HUES64 (cell line): Measurements from ENCODE around the gene MYO5A.

Experiments used
- H3K27ac ChIP-seq: 2 replicates; pipeline ENCODE4 v1.7.0; 2013; ENCODE audit warnings: low read depth, low read length, inconsistent platforms
- H3K27me3 ChIP-seq: 2 replicates; pipeline ENCODE4 v1.6.1; 2013; ENCODE audit warnings: mild to moderate bottlenecking, low read length; ENCODE audit not compliant: insufficient read depth
- H3K36me3 ChIP-seq: 2 replicates; pipeline ENCODE4 v1.6.1; 2013; ENCODE audit warnings: mild to moderate bottlenecking, low read length; ENCODE audit not compliant: insufficient read depth
- H3K4me1 ChIP-seq: 2 replicates; pipeline ENCODE4 v1.6.1; 2013; ENCODE audit warnings: mild to moderate bottlenecking, low read length, moderate library complexity; ENCODE audit not compliant: insufficient read depth
- H3K4me3 ChIP-seq: 2 replicates; pipeline ENCODE4 v1.5.1; 2013; ENCODE audit warnings: mild to moderate bottlenecking, low read length, moderate library complexity
- H3K9ac ChIP-seq: 2 replicates; pipeline ENCODE4 v1.6.1; 2013; ENCODE audit warnings: mild to moderate bottlenecking, low read depth, low read length
- H3K9me3 ChIP-seq: 2 replicates; pipeline ENCODE4 v1.6.1; 2013; ENCODE audit warnings: low read depth, low read length; ENCODE audit not compliant: insufficient read depth
- WGBS: fragments of 150-250, 120-280 bp; methylation state at CpG from one replicate; pipeline ENCODE4 v1.1.7; 2013; ENCODE audit warnings: missing lambda C conversion rate; 5-methylcytosine and 5-hydroxymethylcytosine counted together

Gene MYO5A

GRCh38 chr15:52340093-52340492 lies 188.6 kb downstream of the MYO5A start:
- H3K9ac ChIP-seq = no peak overlapping the region
- no peak overlapping the region; the same call in 1 of the 2 replicates for H3K27ac ChIP-seq
- H3K9me3 ChIP-seq = no peaks in the 10 kb centered on the region
- H3K36me3 ChIP-seq = no peaks in the 10 kb centered on the region
- H3K4me1 ChIP-seq = peaks cover 45% of the 10 kb centered on the region
- H3K4me3 ChIP-seq = no peak overlapping the region
- no peaks in the 10 kb centered on the region for H3K27me3 ChIP-seq
- WGBS = 92% methylated on average over 16 of the region's 16 CpGs

- H3K9ac ChIP-seq = no peak overlapping the region
- WGBS = no CpG with 5 or more reads among the region's 1 CpG
- H3K4me3 ChIP-seq = no peak overlapping the region
- no peaks in the 10 kb centered on the region for H3K9me3 ChIP-seq
- peaks cover 45% of the 10 kb centered on the region for H3K4me1 ChIP-seq
- no peaks in the 10 kb centered on the region for H3K36me3 ChIP-seq
- no peak overlapping the region for H3K27ac ChIP-seq
- no peaks in the 10 kb centered on the region for H3K27me3 ChIP-seq
Measured at GRCh38 chr15:52338891-52339290, 189.8 kb downstream of the MYO5A start.

- Histone ChIP-seq H3K27me3 (no peaks in the 10 kb centered on the region), H3K4me3 (no peak overlapping the region), H3K36me3 (no peaks in the 10 kb centered on the region), H3K4me1 (peaks cover 45% of the 10 kb centered on the region), H3K27ac (0 out of 2 replicates have a peak overlapping the region, but pooled peaks have one; percentile 17), H3K9ac (no peak overlapping the region), H3K9me3 (no peaks in the 10 kb centered on the region)
- WGBS = 66% methylated on average over 3 of the region's 3 CpGs
Measured at GRCh38 chr15:52338058-52338457, 190.6 kb downstream of the MYO5A start.

GRCh38 chr15:52337198-52337853 lies 191.4 kb downstream of the MYO5A start:
- H3K27me3 ChIP-seq = no peaks in the 10 kb centered on the region
- H3K36me3 ChIP-seq = no peaks in the 10 kb centered on the region
- H3K4me3 ChIP-seq = no peak overlapping the region
- H3K9me3 ChIP-seq = no peaks in the 10 kb centered on the region
- peak overlapping the region; percentile 34; the same call in 1 of the 2 replicates for H3K27ac ChIP-seq
- peak overlapping the region; percentile 26 for H3K9ac ChIP-seq
- peaks cover 45% of the 10 kb centered on the region for H3K4me1 ChIP-seq
- WGBS = 68% methylated on average over 4 of the region's 5 CpGs

- Histone ChIP-seq H3K36me3 (no peaks in the 10 kb centered on the region), H3K9me3 (no peaks in the 10 kb centered on the region), H3K4me1 (peaks cover 45% of the 10 kb centered on the region), H3K27ac (no peak overlapping the region), H3K4me3 (no peak overlapping the region), H3K9ac (no peak overlapping the region), H3K27me3 (no peaks in the 10 kb centered on the region)
- 84% methylated on average over 4 of the region's 4 CpGs for WGBS
Measured at GRCh38 chr15:52336529-52336928, 192.2 kb downstream of the MYO5A start.

- Histone ChIP-seq H3K9me3 (no peaks in the 10 kb centered on the region), H3K27me3 (no peaks in the 10 kb centered on the region), H3K4me1 (peaks cover 32% of the 10 kb centered on the region), H3K9ac (no peak overlapping the region), H3K27ac (no peak overlapping the region), H3K36me3 (no peaks in the 10 kb centered on the region), H3K4me3 (no peak overlapping the region)
- WGBS = 94% methylated on average over 3 of the region's 3 CpGs
Measured at GRCh38 chr15:52334491-52335160, 194.1 kb downstream of the MYO5A start.

GRCh38 chr15:52331490-52332240 lies 197.0 kb downstream of the MYO5A start:
- H3K9me3 ChIP-seq = no peaks in the 10 kb centered on the region
- peaks cover 9% of the 10 kb centered on the region; the same call in 1 of the 2 replicates for H3K36me3 ChIP-seq
- no peak overlapping the region for H3K4me3 ChIP-seq
- no peak overlapping the region for H3K9ac ChIP-seq
- no peaks in the 10 kb centered on the region for H3K27me3 ChIP-seq
- peaks cover 2% of the 10 kb centered on the region; the same call in 1 of the 2 replicates for H3K4me1 ChIP-seq
- no peak overlapping the region for H3K27ac ChIP-seq
- 72% methylated on average over 6 of the region's 6 CpGs for WGBS

GRCh38 chr15:52329987-52330386 lies 198.7 kb downstream of the MYO5A start:
- Histone ChIP-seq H3K4me1 (no peaks in the 10 kb centered on the region), H3K27ac (no peak overlapping the region), H3K36me3 (peaks cover 17% of the 10 kb centered on the region; the same call in 1 of the 2 replicates), H3K9me3 (no peaks in the 10 kb centered on the region), H3K4me3 (no peak overlapping the region), H3K9ac (no peak overlapping the region), H3K27me3 (no peaks in the 10 kb centered on the region)
- 97% methylated on average over 1 of the region's 1 CpG for WGBS

- Histone ChIP-seq H3K36me3 (peaks cover 17% of the 10 kb centered on the region; the same call in 1 of the 2 replicates), H3K4me3 (no peak overlapping the region), H3K9ac (no peak overlapping the region), H3K4me1 (no peaks in the 10 kb centered on the region), H3K9me3 (no peaks in the 10 kb centered on the region), H3K27me3 (no peaks in the 10 kb centered on the region), H3K27ac (no peak overlapping the region)
- 96% methylated on average over 2 of the region's 2 CpGs for WGBS
Measured at GRCh38 chr15:52329150-52329549, 199.5 kb downstream of the MYO5A start.

- no peaks in the 10 kb centered on the region for H3K4me1 ChIP-seq
- 85% methylated on average over 2 of the region's 2 CpGs for WGBS
- H3K9ac ChIP-seq = no peak overlapping the region
- no peak overlapping the region for H3K27ac ChIP-seq
- no peak overlapping the region for H3K4me3 ChIP-seq
- peaks cover 17% of the 10 kb centered on the region; the same call in 1 of the 2 replicates for H3K36me3 ChIP-seq
- H3K27me3 ChIP-seq = no peaks in the 10 kb centered on the region
- H3K9me3 ChIP-seq = no peaks in the 10 kb centered on the region
Measured at GRCh38 chr15:52328680-52329079, 200.0 kb downstream of the MYO5A start.

GRCh38 chr15:52326756-52327155 lies 201.9 kb downstream of the MYO5A start:
- H3K27ac ChIP-seq = no peak overlapping the region
- H3K36me3 ChIP-seq = peaks cover 17% of the 10 kb centered on the region; the same call in 1 of the 2 replicates
- H3K9me3 ChIP-seq = no peaks in the 10 kb centered on the region
- H3K4me3 ChIP-seq = no peak overlapping the region
- no peaks in the 10 kb centered on the region for H3K4me1 ChIP-seq
- no peaks in the 10 kb centered on the region for H3K27me3 ChIP-seq
- H3K9ac ChIP-seq = no peak overlapping the region
- WGBS = 97% methylated on average over 2 of the region's 2 CpGs
